Activated naive CD4-positive, alpha-beta T cell (primary cell): Measurements from ENCODE around the gene INF2.

Experiments used
- DNase-seq, 4 experiments: peaks; one replicate each; lab custom pipeline; 2025; lab: John Stamatoyannopoulos, UW

Gene INF2

DNA sequence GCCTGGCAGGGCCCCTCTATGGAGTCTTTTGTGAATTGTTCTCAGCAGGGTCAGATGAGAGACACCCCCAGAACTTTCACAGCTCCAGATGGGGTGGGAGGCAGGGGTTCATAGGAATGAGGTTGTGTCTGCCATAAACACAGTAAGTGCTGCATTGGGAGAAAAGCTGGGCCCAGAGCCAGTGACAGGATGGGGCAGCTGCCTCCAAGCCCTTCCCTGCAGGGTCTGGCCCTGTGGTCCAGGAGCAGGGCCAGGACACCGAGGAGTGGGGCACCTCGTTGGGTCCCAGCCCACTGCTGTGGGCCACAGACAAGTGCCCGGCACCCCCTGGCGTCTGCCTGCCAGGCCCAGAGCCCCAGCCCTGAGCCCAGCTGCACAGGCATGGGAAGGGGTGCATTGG lies 13.3 kb downstream of the INF2 start:
- no peak for DNase-seq

DNA sequence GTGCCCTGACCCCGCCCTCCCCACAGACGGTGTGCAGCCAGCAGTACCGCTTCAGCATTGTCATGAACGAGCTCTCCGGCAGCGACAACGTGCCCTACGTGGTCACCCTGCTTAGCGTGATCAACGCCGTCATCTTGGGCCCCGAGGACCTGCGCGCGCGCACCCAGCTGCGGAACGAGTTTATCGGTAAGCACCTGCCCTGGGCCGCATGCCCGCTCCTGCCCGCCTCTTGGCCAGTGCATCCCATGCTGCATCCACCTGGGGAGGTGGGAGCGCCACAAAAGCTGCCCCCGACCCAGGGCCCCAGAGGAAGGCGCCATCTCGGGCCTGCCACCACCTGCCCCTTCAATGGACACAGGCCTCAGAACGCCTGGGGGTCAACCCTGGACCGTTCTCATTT lies 13.9 kb downstream of the INF2 start:
- DNase-seq = no peak

DNA sequence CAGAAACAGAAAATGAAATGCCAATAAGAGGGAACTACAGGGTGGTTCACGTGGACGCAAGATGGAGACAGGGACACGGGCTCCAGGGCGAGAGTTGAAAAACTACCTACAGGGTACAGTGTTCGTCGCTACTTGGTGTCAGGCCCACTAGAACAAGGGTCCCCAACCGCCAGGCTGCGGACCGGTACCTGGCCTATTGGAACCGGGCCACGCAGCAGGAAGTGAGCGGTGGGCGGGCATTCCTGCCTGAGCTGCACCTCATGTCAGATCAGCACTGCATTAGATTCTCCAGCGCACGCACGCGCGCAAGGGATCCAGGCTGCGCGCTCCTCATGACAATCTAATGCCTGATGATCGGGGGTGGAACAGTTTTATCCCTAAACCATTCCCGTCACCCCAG lies 14.8 kb downstream of the INF2 start:
- DNase-seq = no peak

DNA sequence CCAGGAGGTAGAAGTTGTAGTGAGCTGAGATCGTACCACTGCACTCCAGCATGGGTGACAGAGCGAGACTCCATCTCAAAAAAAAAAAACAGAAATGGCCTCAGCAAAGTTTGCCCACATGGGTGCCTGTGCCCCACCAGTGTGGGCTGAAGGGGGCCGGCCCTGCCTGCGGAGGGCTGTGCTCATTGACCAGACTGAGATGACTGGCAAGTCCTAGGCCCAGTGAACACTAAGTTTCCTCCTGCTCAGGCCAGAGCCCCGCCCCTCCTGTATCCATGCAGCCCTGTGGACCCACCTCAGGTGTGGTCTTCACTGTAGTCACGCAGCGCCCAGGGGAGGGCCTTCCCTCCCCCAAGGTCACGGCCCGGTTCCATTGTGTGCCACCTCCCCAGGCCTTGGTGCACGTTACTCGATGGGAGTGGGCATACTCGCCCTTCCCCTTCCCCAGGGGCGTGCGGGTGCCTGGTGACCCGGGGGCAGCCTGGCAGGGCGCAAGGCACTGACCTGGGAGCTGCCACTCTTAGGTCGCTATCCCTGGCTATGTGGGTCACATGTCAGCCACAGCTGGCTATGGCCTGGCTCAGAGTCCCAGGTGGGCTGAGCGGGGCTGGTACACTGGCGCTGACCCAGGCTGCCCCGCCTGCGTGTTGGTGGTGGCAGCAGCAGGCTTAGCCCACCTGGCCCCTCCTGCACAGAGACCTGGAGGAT lies 16.1 kb downstream of the INF2 start:
- no peak for DNase-seq

DNA sequence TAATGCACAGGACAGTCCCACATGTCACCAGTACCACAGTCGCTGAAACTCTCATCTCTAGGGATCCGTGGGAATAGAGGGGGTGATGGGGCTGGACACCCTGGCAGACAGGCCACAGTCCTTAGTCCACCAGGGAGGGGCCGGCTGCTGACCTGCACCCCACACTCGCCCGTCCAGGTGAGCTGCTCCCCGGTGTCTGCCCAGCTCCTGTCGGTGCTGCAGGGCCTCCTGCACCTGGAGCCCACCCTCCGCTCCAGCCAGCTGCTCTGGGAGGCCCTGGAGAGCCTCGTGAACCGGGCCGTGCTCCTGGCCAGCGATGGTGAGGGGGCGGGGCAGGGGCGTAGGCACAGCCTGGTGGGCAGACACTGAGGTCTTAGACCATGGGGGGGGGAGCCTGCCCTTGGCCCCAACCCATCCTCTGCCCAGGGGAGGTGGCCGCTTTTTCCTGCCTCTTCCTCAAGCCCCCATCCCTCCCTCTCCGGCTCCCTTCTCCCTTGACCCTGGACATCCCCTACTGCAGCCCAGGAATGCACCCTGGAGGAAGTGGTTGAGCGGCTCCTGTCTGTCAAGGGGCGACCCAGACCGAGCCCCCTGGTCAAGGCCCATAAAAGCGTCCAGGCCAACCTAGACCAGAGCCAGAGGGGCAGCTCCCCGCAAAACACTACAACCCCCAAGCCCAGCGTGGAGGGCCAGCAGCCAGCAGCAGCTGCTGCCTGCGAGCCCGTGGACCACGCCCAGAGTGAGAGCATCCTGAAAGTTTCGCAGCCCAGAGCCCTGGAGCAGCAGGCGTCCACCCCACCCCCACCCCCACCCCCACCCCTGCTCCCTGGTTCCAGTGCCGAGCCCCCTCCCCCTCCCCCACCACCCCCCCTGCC lies 17.6 kb downstream of the INF2 start:
- no peak for DNase-seq

DNA sequence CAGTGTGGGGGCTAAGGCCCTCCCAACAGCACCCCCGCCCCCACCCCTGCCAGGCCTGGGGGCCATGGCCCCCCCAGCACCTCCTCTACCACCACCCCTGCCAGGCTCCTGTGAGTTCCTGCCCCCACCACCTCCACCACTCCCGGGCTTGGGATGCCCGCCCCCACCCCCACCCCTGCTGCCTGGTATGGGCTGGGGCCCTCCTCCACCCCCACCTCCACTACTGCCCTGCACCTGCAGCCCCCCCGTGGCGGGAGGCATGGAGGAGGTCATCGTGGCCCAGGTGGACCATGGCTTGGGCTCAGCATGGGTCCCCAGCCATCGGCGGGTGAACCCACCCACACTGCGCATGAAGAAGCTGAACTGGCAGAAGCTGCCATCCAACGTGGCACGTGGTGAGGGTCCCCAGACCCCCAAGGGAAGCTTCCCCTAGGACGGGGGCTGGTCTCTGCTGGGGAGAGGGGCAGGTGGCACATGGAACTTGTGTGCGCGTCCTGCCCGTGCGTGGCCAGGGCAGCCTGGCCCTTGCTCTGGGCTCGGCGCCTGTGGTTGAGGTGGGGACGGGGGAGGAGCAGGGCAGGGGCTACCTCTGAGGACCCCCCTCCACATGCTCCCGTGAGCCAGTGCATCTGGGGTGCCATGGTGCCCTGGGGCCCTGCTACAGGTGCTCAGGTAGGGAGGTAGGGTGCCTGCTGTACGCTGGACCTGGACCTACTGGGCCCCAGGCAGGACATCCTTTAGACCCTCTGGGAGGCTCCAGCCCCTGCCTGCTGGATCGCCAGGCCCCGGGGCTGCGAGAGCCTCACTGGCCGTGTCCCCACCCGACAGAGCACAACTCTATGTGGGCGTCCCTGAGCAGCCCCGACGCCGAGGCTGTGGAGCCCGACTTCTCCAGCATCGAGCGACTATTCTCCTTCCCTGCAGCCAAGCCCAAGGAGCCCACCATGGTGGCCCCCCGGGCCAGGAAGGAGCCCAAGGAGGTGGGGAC lies 18.5 kb downstream of the INF2 start:
- DNase-seq = no peak

DNA sequence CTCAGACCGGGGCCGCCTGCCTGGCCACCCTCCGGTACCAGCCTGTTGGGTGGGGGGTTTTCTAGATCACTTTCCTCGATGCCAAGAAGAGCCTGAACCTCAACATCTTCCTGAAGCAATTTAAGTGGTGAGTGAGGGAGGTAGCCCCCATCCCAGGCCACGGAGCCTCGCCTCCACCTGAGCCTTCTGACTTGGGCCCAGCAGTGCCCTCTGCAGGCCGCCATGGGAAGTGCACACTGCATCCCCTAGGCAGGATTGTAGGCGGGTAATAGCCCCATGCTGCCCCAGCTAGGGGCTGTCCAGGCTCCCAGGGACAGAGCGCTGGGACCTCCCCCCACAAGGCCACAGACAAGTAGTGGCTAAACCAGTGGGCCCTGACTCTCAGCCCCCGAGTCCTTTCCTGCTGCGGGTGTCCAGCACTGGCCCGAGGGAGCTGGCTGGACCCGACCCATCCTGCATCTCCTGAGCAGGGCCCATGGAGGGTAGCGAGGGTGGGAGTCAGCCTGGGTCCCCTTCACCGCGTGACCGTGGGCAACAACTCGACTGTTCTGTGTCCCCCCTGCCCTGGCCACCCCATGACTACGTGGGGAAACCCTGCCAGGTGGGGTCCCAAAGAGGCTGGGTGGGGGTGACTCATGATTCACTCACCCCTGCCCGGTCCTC lies 19.3 kb downstream of the INF2 start:
- DNase-seq = peak; percentile 38 to 74 (median 52)

DNA sequence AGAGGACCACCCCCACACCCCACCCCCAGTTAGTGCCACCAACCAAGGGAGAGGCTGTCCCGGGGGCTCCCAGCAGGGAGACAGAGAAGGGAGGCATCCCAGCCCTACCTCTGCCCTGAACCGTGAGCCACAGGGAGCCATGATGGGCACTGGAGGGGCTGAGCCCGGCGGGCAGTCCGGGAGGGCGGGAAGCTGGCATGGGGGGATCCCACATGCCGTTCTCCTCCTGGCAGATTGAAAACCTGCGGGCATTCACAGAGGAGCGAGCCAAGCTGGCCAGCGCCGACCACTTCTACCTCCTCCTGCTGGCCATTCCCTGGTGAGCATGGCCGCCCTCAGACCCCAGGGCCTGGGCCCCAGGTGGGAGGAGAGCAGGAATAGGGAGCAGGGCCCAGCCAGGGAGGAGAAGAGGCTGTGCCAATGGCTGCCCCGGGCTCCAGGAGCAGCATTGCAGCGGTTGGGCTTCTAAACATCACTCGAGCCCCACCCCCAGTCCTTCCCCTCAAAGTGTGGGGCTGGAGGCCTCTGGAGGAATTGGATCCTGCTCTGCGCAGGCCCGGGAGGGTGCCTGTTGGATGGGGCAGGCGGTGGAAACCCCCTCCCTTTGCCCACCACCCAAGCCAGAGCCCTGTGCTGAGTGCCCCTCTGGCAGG lies 20.1 kb downstream of the INF2 start:
- no peak for DNase-seq

DNA sequence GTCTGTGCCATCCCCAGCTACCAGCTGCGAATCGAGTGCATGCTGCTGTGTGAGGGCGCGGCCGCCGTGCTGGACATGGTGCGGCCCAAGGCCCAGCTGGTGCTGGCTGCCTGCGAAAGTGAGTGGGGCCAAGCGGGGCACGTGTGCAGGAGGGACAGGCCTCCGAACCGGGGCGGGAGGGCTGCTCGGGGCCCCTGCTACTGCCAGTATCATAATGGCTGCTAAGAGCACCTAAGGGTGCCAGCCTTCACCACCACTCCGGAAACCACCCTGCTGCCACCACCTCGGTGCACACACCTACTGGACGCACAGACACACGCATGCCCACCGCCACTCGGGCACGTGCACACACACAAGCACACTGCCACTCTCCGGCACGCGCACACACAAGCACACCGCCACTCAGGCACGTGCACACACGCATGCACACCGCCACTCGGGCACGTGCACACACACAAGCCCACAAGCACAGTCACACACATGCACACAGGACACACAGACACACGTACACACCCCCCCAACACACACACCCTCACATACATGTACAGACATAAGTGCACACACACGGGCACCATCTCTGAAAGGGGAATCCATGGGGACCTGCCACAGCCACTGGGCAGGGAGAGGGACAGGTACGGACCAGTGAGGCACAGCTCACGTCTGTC lies 20.8 kb downstream of the INF2 start:
- DNase-seq = no peak

DNA sequence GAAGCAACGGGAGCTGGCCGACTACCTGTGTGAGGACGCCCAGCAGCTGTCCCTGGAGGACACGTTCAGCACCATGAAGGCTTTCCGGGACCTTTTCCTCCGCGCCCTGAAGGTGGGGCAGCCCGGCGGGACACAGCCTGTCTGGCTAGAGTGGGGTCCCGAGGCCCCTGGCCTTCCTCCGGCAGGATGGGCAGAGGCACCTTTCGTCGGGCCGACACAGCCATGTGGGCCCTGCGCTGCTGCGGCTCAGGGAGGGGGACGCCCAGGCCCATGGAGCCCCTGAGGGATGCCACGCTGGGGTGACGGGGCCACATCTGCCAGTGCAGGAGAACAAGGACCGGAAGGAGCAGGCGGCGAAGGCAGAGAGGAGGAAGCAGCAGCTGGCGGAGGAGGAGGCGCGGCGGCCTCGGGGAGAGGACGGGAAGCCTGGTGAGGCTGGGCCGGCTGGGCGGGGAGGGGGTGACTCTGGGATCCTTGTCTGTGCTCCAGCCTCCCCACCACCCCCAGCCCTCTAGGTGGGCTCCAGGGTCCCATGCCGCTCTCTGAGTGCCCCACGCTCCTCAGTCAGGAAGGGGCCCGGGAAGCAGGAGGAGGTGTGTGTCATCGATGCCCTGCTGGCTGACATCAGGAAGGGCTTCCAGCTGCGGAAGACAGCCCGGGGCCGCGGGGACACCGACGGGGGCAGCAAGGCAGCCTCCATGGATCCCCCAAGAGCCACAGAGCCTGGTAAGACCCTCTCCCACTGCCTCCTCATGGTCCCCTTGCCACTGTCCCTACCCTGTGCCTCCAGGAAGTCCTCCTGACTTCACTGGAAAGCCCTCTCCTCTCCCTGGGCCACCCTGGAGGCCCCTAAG lies 23.7 kb downstream of the INF2 start:
- DNase-seq = no peak

DNA sequence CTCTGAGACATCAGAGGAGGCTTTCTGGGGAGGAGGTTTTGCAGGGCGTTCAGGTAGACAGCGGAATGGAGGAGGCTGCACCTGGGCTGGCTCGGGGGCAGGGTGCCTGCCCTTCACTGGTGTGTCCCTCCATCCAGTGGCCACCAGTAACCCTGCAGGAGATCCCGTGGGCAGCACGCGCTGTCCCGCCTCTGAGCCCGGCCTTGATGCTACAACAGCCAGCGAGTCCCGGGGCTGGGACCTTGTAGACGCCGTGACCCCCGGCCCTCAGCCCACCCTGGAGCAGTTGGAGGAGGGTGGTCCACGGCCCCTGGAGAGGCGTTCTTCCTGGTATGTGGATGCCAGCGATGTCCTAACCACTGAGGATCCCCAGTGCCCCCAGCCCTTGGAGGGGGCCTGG lies 24.6 kb downstream of the INF2 start:
- no peak for DNase-seq

DNA sequence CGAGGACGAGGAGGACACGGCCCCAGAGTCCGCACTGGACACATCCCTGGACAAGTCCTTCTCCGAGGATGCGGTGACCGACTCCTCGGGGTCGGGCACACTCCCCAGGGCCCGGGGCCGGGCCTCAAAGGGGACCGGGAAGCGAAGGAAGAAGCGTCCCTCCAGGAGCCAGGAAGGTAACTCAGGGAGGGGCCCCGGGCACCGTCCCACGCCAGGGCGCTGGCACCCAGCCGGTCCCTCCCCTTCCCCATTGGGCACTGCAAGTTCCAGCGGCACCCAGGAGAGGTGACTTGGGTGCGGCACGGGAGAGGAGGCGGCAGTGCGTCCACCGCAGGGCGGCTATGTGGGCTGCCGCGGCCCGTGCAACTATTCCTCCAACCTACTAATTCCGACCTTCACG lies 25.3 kb downstream of the INF2 start:
- DNase-seq = no peak

DNA sequence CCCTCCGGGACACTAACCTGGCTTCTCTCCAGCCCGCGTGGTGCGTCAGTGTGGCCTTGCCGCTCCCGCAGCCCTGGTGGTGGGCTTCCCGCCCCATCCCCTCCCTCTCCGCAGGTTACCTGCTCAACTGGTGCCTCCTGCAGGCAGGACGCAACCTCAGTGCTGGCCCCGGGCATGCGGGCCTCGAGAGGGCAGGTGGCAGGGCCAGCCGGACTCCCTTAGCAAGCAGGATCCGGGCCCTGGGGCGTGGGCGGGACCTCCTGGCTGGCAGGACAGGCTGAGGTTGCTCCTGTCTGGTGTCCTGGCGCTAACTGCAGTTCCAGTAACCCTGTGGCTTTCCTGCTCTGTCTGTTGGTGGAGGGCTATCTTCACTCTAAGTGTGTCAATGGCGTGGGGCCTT lies 26.0 kb downstream of the INF2 start:
- no peak for DNase-seq

DNA sequence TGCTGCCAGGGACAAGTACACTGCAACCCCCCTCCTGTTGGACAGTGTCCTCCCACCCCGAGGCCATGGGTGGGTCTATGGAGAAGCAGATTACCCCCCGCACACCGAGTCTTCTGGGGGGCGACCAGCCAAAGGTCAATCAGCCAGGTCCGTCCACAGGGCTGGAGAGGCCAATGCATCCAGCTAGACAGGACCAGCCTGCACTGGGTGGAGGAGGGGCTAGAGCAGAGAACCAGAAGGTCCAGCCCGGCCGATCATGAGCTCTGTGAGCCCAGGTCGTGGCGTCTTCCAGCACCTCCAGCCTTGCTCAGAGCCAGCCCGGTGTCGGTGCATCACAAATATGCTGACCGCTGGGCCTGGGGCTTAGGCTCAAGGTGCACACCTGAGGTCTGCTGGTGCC lies 26.5 kb downstream of the INF2 start:
- no peak for DNase-seq

DNA sequence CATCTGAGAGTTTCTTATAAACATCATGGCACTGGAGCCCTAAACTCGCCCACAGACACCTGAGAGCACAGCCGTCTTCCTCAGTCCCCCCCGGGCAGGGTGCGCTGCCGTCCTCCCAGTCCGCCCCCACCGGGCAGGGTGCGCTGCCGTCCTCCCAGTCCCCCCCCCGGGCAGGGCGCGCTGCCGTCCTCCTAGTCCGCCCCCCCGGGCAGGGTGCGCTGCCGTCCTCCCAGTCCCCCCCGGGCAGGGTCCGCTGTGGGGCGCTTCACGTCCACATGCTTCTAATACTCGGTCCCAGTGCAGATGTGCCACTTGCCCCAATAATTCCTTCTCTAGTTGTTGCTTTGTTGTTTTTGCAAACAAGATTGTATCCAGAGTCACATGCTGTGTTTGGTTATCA lies 27.7 kb downstream of the INF2 start:
- no peak for DNase-seq

DNA sequence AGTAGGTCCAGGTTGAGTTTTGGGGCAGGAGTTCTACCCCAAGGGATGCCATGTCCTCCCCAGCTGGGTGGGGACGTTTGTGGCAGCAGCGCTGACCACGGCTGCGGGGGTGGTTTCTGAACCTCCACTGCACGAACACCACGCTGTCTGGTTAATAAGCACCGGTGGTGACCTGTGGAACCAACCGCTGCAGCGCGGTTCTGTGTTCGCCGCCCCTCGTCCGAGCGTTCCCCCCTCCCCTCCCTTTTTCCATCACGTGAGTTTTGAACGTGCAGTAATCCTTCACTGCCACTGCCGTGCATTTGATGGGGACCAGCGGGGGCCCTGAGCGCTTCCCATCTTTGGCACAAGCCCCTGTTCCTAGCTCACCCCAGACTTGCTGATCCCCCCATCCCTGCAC lies 28.2 kb downstream of the INF2 start:
- no peak for DNase-seq

DNA sequence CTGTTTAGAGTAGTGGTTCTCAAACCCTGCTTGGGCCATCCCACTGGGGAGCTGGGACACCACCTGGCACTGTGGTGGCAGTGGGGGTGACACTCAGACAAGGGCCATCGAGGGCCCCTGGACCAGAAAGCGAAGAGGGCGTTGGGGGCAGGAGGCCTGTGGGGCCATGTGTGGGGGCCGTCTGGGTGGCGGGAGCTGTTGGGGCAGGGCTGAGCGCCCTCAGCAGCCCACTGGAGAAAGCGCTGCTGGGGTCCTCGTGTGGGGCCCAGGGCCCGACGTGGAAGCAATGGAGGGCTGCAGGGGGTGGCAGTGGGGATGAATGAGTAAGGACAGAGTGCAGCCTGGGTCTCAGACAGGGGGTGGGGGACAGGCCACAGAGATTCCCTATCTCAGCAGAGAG lies 28.7 kb downstream of the INF2 start:
- no peak for DNase-seq

DNA sequence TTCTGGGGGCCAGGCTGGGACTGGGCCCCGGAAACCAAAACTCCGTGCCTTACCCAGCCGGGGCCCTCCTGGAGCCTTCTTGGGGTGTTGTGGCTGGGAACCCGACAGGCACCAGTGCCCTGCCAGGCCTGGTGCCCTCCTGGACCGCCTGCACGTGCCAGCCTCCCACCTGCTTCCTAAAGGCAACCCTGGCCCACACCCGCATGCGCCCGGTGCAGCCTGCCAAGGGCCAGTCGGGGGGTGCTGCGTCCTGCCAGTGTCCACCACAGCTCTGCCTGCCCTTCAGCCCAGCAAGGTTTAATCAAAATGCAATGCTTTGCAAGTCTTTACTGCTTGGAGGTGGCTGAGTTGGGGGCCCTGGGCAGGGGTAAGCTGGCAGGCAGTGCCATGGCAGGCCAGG lies 29.5 kb downstream of the INF2 start:
- no peak for DNase-seq

DNA sequence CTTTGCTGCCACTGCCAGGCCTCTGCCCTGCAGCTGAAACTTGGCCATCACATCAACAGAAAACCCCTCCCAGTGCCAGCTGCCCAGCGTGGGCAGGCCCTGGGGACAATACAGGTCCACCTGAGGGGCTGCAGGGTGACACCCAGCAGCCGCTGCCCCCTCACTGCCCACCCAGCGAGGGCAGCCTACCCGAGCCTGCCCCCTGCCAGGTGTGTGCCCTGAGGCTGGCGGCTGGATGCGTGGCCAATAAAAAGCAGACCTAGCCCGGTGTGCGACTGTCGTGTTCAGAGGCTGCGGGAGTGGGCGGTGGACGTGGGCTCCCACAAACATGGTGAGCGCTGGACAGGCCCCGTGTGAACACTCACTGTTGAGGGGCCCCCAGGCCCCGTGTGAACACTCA lies 29.9 kb downstream of the INF2 start:
- no peak for DNase-seq
